Measurements from ENCODE around the gene RPL10. TPM values are rescaled to one million over a fixed set of nuclear protein-coding genes. Genes with fewer than 3 reads are reported as not detected.

The RPL10 gene
- total RNA-seq, 4 donors from 2014 or later = 6,220 to 8,957 (median 7,673) TPM

- DNase-seq (ENCODE audit: low spot score) (no peak), ATAC-seq (ENCODE audit: low FRiP score) (no peak)
- no peak for TF ChIP-seq CTCF (IDR thresholded peaks at IDR 0.05)
Observed at GRCh38 chrX:154448484-154448883, 50.3 kb downstream of the RPL10 start.

- TF ChIP-seq CTCF (IDR thresholded peaks at IDR 0.05) = no peak
- ATAC-seq (ENCODE audit: low FRiP score) = no peak
- no peak for DNase-seq (ENCODE audit: low spot score)
Observed at GRCh38 chrX:154449618-154450017, 51.4 kb downstream of the RPL10 start.

- no peak for TF ChIP-seq CTCF (IDR thresholded peaks at IDR 0.05)
- DNase-seq (ENCODE audit: low spot score) (no peak), ATAC-seq (ENCODE audit: low FRiP score) (no peak)
Observed at GRCh38 chrX:154450312-154450711, 52.1 kb downstream of the RPL10 start.

Small RNAs within 50 kb of the gene (small RNA-seq; reads per million reads assigned to genes)
- gene MIR6858 (0.90 reads per million), gene SNORA70 (not detected)

Other genes starting within 250 kb of the RPL10 start
- gene OPN1MW, start 215.8 kb upstream of the RPL10 start, total RNA-seq = not detected
- gene OPN1MW2, start 178.6 kb upstream of the RPL10 start, total RNA-seq = not detected
- not detected for gene OPN1MW3, start 140.8 kb upstream of the RPL10 start, total RNA-seq
- gene TEX28, start 103.3 kb upstream of the RPL10 start, total RNA-seq = not detected
- under 1 TPM in 2 of 4 donors, not detected in 2; 0.38 to 0.48 TPM for gene TKTL1, start 102.6 kb upstream of the RPL10 start, total RNA-seq
- 1,000 to 10,000 TPM in 1 of 4 donors, 100 to 1,000 TPM in 3; 496 to 1,133 (median 729) TPM for gene FLNA, start 23.7 kb upstream of the RPL10 start, total RNA-seq
- gene EMD, start 19.1 kb upstream of the RPL10 start, total RNA-seq = 10 to 100 TPM; 25.7 to 61.8 (median 53.2) TPM
- gene DNASE1L1, start 10.9 kb downstream of the RPL10 start, total RNA-seq = 10 to 100 TPM; 33.4 to 47.3 (median 38.8) TPM
- gene TAFAZZIN, start 13.2 kb downstream of the RPL10 start, total RNA-seq = 10 to 100 TPM; 20.8 to 76.3 (median 33.1) TPM
- 10 to 100 TPM; 23.8 to 51.8 (median 37.2) TPM for gene ATP6AP1, start 30.3 kb downstream of the RPL10 start, total RNA-seq
- gene GDI1, start 38.8 kb downstream of the RPL10 start, total RNA-seq = 100 to 1,000 TPM in 2 of 4 donors, 10 to 100 TPM in 2; 75.3 to 119 (median 96.9) TPM
- 10 to 100 TPM; 49.2 to 83.2 (median 74.9) TPM for gene FAM50A, start 45.8 kb downstream of the RPL10 start, total RNA-seq
- gene PLXNA3, start 59.9 kb downstream of the RPL10 start, total RNA-seq = 10 to 100 TPM in 2 of 4 donors, 1 to 10 TPM in 2; 9.7 to 16.9 (median 11.3) TPM
- gene LAGE3, start 80.9 kb downstream of the RPL10 start, total RNA-seq = 10 to 100 TPM; 12.0 to 26.6 (median 19.7) TPM
- 10 to 100 TPM; 21.3 to 43.0 (median 34.0) TPM for gene UBL4A, start 88.2 kb downstream of the RPL10 start, total RNA-seq
- gene SLC10A3, start 92.3 kb downstream of the RPL10 start, total RNA-seq = 10 to 100 TPM; 22.9 to 29.7 (median 26.9) TPM
- 10 to 100 TPM; 27.7 to 58.3 (median 34.7) TPM for gene FAM3A, start 117.9 kb downstream of the RPL10 start, total RNA-seq
- gene G6PD, start 148.5 kb downstream of the RPL10 start, total RNA-seq = 10 to 100 TPM; 42.1 to 76.7 (median 58.5) TPM
- gene IKBKG, start 149.2 kb downstream of the RPL10 start, total RNA-seq = 10 to 100 TPM in 3 of 4 donors, 1 to 10 TPM in 1; 7.5 to 15.4 (median 12.3) TPM
- gene CTAG1A, start 186.8 kb downstream of the RPL10 start, total RNA-seq = not detected
- gene CTAG1B, start 220.9 kb downstream of the RPL10 start, total RNA-seq = not detected